K562 (cell line): ENCODE measurements around the gene FBLN2. TPM values are rescaled to one million over a fixed set of nuclear protein-coding genes. Genes with fewer than 3 reads are reported as not detected.

Experiments used
- ATAC-seq: fragments of 200-7000 bp; cut with Tn5 transposase; 3 replicates; pipeline ENCODE4 v1.9.1; 2020; ENCODE audit warnings: moderate library complexity
- BruUV-seq: library from RNA; stranded (reverse); fragments of 400-500 nt; replicated peaks from 2 replicates; lab custom pipeline; 2021; lab: Mats Ljungman, UMichigan
- CTCF ChIA-PET: fragments of 300-600 bp; formaldehyde crosslinking; extraction: SDS; loops from one replicate; lab custom pipeline; 2021; ENCODE audit warnings: low intra/inter-chr PET ratio; lab: Yijun Ruan, JAX
- POLR2A ChIA-PET: fragments of 300-600, 350-650 bp; sonication (Branson Sonifier 250); formaldehyde crosslinking; extraction: SDS; loops from one replicate; lab custom pipeline; 2021; ENCODE audit warnings: antibody characterized with exemption, inconsistent platforms; lab: Yijun Ruan, JAX
- DNase-seq, 4 experiments: peaks; one replicate each; pipeline versions ENCODE4 v3.0.0 to v3.0.0-alpha.2; 2011 to 2018; ENCODE audit warnings: low spot score in 3 of 4, mixed read lengths in 3 of 4; ENCODE audit errors: extremely low read depth in 1 of 4
- FAIRE-seq: peaks from 2 replicates; lab custom pipeline; 2011; peaks lifted over from hg19 to GRCh38; lab: Jason Lieb, UNC
- H2AFZ ChIP-seq: 2 replicates; pipeline ENCODE4 v1.6.0; 2011; ENCODE audit warnings: low read depth, low read length, control low read depth, inconsistent platforms
- H3K27ac ChIP-seq: fragments of 200-600 bp; 3 replicates; pipeline ENCODE4 v1.8.0; 2011; ENCODE audit warnings: low read depth, mild to moderate bottlenecking, control low read depth, inconsistent platforms, low read length, moderate library complexity, mixed read lengths; ENCODE audit errors: extremely low read depth
- H3K27me3 ChIP-seq, 2 experiments: fragments of 300-600 bp in 1 of 2; 2 replicates in 1 of 2; 3 replicates in 1 of 2; pipeline versions ENCODE4 v1.6.0 to v1.8.0; 2011; ENCODE audit warnings: inconsistent platforms in 2 of 2, low read length in 2 of 2, mild to moderate bottlenecking in 1 of 2, mixed read lengths in 1 of 2, moderate library complexity in 1 of 2; ENCODE audit not compliant: control insufficient read depth in 2 of 2, insufficient read depth in 2 of 2
- H3K36me3 ChIP-seq: fragments of 300-600 bp; 3 replicates; pipeline ENCODE4 v1.8.0; 2011; ENCODE audit warnings: mild to moderate bottlenecking, low read length, inconsistent platforms; ENCODE audit not compliant: control insufficient read depth, insufficient read depth
- H3K4me1 ChIP-seq, 2 experiments: fragments of 200-600 bp in 1 of 2; replicated peaks in 1 of 2; 2 replicates in 1 of 2; 3 replicates in 1 of 2; pipeline versions ENCODE4 v1.5.1 to v1.8.0; 2011; ENCODE audit warnings: inconsistent platforms in 2 of 2, low read length in 2 of 2, mild to moderate bottlenecking in 1 of 2, mixed read lengths in 1 of 2, moderate library complexity in 1 of 2; ENCODE audit not compliant: control insufficient read depth in 2 of 2, insufficient read depth in 2 of 2
- H3K4me2 ChIP-seq: 2 replicates; pipeline ENCODE4 v1.6.1; 2011; ENCODE audit warnings: low read length, control low read depth, inconsistent platforms, mixed read lengths; ENCODE audit not compliant: insufficient read depth
- H3K4me3 ChIP-seq: fragments of 200-600 bp; sonication (generic), shearing (Covaris generic); 2 replicates; pipeline ENCODE4 v1.5.1; 2016; ENCODE audit warnings: control low read depth, inconsistent platforms
- H3K79me2 ChIP-seq: fragments of 200-600 bp; 3 replicates; pipeline ENCODE4 v1.8.0; 2011; ENCODE audit warnings: low read length, inconsistent platforms; ENCODE audit not compliant: control insufficient read depth, insufficient read depth
- H3K9ac ChIP-seq, 2 experiments: 2 replicates each; pipeline versions ENCODE4 v1.6.0 to v1.6.1; 2011; ENCODE audit warnings: low read depth in 2 of 2, low read length in 2 of 2, control low read depth in 1 of 2, inconsistent platforms in 1 of 2, mild to moderate bottlenecking in 1 of 2, mixed read lengths in 1 of 2; ENCODE audit not compliant: insufficient read depth in 1 of 2
- H3K9me1 ChIP-seq: one replicate; pipeline ENCODE4 v1.6.0; 2011; ENCODE audit warnings: inconsistent platforms, mild to moderate bottlenecking, low read length, moderate library complexity; ENCODE audit not compliant: control insufficient read depth, insufficient read depth
- H3K9me3 ChIP-seq: replicated peaks from 2 replicates; pipeline ENCODE4 v1.5.1; 2011; ENCODE audit warnings: low read depth, low read length, inconsistent platforms; ENCODE audit not compliant: control insufficient read depth, insufficient read depth
- H4K20me1 ChIP-seq: replicated peaks from 2 replicates; pipeline ENCODE4 v1.6.1; 2011; ENCODE audit warnings: low read length, inconsistent platforms, mixed read lengths; ENCODE audit not compliant: control insufficient read depth, insufficient read depth
- ARNT ChIP-seq, 2 experiments: fragments of 450-650 bp; IDR thresholded peaks; 2 replicates each; pipeline ENCODE4 v1.6.1; 2016; ENCODE audit warnings: mild to moderate bottlenecking in 1 of 2
- CAMTA2 ChIP-seq: fragments of 250-450 bp; sonication (Bioruptor Pico); conservative IDR thresholded peaks from 2 replicates; pipeline ENCODE4 v1.5.1; 2022
- PHB ChIP-seq: fragments of 250-450 bp; sonication (Bioruptor Pico); IDR thresholded peaks from 2 replicates; pipeline ENCODE4 v1.5.0; 2021
- TCFL5 ChIP-seq: fragments of 250-450 bp; sonication (Bioruptor Pico); conservative IDR thresholded peaks from 2 replicates; pipeline ENCODE4 v1.6.1; 2021; ENCODE audit warnings: mild to moderate bottlenecking, moderate library complexity, matching md5 sums
- USF2 ChIP-seq: sonication (generic); formaldehyde crosslinking; IDR thresholded peaks from 2 replicates; pipeline ENCODE4 v1.5.0; 2020; ENCODE audit warnings: missing genetic modification reagents
- WGBS: fragments of 100-300 bp; shearing (Covaris generic); methylation state at CpG from one replicate; pipeline ENCODE4 v1.1.6; 2016; ENCODE audit warnings: low coverage, mixed read lengths; ENCODE audit not compliant: insufficient coverage; ENCODE audit errors: missing lambda C conversion rate; 5-methylcytosine and 5-hydroxymethylcytosine counted together
- in situ Hi-C: fragments of 300-500 bp; cut with MboI; formaldehyde crosslinking; loops from 4 replicates; pipeline ENCODE4 v1.15.0; 2018; ENCODE audit warnings: inconsistent platforms, mixed read lengths
- intact Hi-C: fragments of 100-400 bp; cut with micrococcal nuclease; formaldehyde crosslinking; loops from 2 replicates; pipeline ENCODE4 v1.14.2; 2022
- polyA plus RNA-seq, 8 experiments: library from polyadenylated mRNA; depleted of rRNA in 4 of 8; stranded (reverse) in 5 of 8; unstranded in 3 of 8; fragments of >200 nt; fragmentation: Nextera tagmentation in 2 of 8; fragmentation: Illumina TruSeq in 1 of 8; extraction: Ambion mirVana in 2 of 8; extraction: Trizol in 1 of 8; gene quantifications; 2 replicates each; pipeline versions ENCODE4 v1.2.1 to v1.2.3, GENCODE V29; 2011 to 2014; ENCODE audit warnings: inconsistent platforms in 1 of 8, missing spikeins in 1 of 8
- total RNA-seq, 7 experiments: library from RNA; depleted of rRNA in 6 of 7; stranded (reverse); fragments of >200 nt in 6 of 7; fragmentation: Illumina TruSeq in 2 of 7; extraction: Trizol in 2 of 7; gene quantifications; 2 replicates each; pipeline versions ENCODE4 v1.2.1 to v1.2.3, GENCODE V29; 2011 to 2021; ENCODE audit warnings: low replicate concordance in 1 of 7
- TF ChIP-seq, protein P1 (sequence below): fragments of 450-650 bp; formaldehyde crosslinking; IDR thresholded peaks from 2 replicates; pipeline ENCODE4 v1.4.0; 2020; ENCODE audit warnings: mild to moderate bottlenecking, moderate library complexity

The FBLN2 gene
- total and polyA plus RNA-seq, 9 of the 15 experiments (the other 6 are each of a cell fraction or from before 2014, with no cell fraction given): 0.03 to 0.10 (median 0.04) TPM; not detected in 6

- Histone ChIP-seq H3K27me3 (peaks cover 13 to 71% of the 10 kb centered on the region in 2 experiments; a peak in 3 of 5 replicates), H3K9me1 (no peaks in the 10 kb centered on the region), H3K27ac (no peak overlapping the region), H3K79me2 (no peaks in the 10 kb centered on the region), H2AFZ (no peak overlapping the region), H3K9ac (no peak overlapping the region), H3K4me3 (no peak overlapping the region), H3K4me2 (no peak overlapping the region), H4K20me1 (peaks cover 6% of the 10 kb centered on the region; the same call in 1 of the 2 replicates), H3K9me3 (no peaks in the 10 kb centered on the region), H3K36me3 (no peaks in the 10 kb centered on the region), H3K4me1 (peaks cover 0 to 15% of the 10 kb centered on the region in 2 experiments; a peak in 1 of 5 replicates)
- in situ Hi-C loops: no loop called here
- BruUV-seq: no TSS peak
- CTCF ChIA-PET: no interaction called here
- no peak for FAIRE-seq
- 9% methylated on average over 5 of the region's 5 CpGs for WGBS
- no peak for ATAC-seq
- DNase-seq: no peak
- intact Hi-C loops: no loop called here
- TF ChIP-seq ARNT (IDR thresholded peaks at IDR 0.05): no peak
- TF ChIP-seq PHB (CRISPR knock-in tag): no peak
- TF ChIP-seq, protein P1, sequence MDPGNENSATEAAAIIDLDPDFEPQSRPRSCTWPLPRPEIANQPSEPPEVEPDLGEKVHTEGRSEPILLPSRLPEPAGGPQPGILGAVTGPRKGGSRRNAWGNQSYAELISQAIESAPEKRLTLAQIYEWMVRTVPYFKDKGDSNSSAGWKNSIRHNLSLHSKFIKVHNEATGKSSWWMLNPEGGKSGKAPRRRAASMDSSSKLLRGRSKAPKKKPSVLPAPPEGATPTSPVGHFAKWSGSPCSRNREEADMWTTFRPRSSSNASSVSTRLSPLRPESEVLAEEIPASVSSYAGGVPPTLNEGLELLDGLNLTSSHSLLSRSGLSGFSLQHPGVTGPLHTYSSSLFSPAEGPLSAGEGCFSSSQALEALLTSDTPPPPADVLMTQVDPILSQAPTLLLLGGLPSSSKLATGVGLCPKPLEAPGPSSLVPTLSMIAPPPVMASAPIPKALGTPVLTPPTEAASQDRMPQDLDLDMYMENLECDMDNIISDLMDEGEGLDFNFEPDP (CRISPR knock-in tag): no peak
- TF ChIP-seq TCFL5 (CRISPR knock-in tag): no peak
- TF ChIP-seq CAMTA2 (CRISPR knock-in tag): no peak
- TF ChIP-seq USF2: no peak
- TF ChIP-seq, all 486 proteins: peak for 0
- POLR2A ChIA-PET: interaction anchor here (0.6 to 1.5 kb wide), 2 partner anchors 14 to 648 kb away, joined by 3 to 8 read pairs; no protein-coding TSS in a partner anchor
Measured at GRCh38 chr3:13563911-13564310, 15.0 kb downstream of the FBLN2 start.
